HCT116 (cell line): Measurements from ENCODE around the gene TBX15. TPM values are rescaled to one million over a fixed set of nuclear protein-coding genes. Genes with fewer than 3 reads are reported as not detected.

Experiments used
- ATAC-seq: fragments of 200-7000 bp; cut with Tn5 transposase; 2 replicates; pipeline ENCODE4 v1.9.1; 2020; ENCODE audit warnings: mild to moderate bottlenecking, moderate library complexity
- BruUV-seq: library from RNA; stranded (reverse); fragments of 400-500 nt; replicated peaks from 2 replicates; lab custom pipeline; 2021; lab: Mats Ljungman, UMichigan
- CTCF ChIA-PET: fragments of 300-600 bp; sonication (Branson Sonifier 250); formaldehyde crosslinking; loops from one replicate; lab custom pipeline; 2021; ENCODE audit warnings: antibody characterized with exemption; lab: Charles Lee
- POLR2A ChIA-PET: fragments of 300-600, 350-600 bp; sonication (Branson Sonifier 250); formaldehyde crosslinking; loops from one replicate; lab custom pipeline; 2021; ENCODE audit warnings: antibody characterized with exemption; lab: Charles Lee
- RAD21 ChIA-PET, 2 experiments: fragments of 300-600 bp; sonication (Branson Sonifier 250); formaldehyde crosslinking; loops; one replicate each; lab custom pipeline; 2023; ENCODE audit warnings: low total read pairs in 2 of 2; ENCODE audit not compliant: uncharacterized antibody in 2 of 2, unreplicated experiment in 2 of 2, low non-redundant PET in 1 of 2; lab: Charles Lee
- DNase-seq: peaks from one replicate; pipeline ENCODE4 v3.0.0-alpha.2; 2010; ENCODE audit warnings: low read depth, low spot score
- H2AFZ ChIP-seq: fragments of 200-600 bp; shearing (Covaris generic), sonication (generic); 2 replicates; pipeline ENCODE4 v1.6.1; 2017; ENCODE audit warnings: low read depth, mixed run types, mixed read lengths, antibody characterized with exemption, low read length; ENCODE audit not compliant: poor library complexity, severe bottlenecking
- H3K27ac ChIP-seq: 2 replicates; pipeline ENCODE4 v1.5.1; 2012; ENCODE audit warnings: low read depth, low read length
- H3K27me3 ChIP-seq: fragments of 200-600 bp; sonication (generic); 2 replicates; pipeline ENCODE4 v1.6.1; 2016; ENCODE audit warnings: mixed run types, low read length, mixed read lengths; ENCODE audit not compliant: insufficient read depth
- H3K36me3 ChIP-seq, 2 experiments: fragments of 200-500 bp in 1 of 2; fragments of 200-600 bp in 1 of 2; sonication (Bioruptor generic) in 1 of 2; sonication (generic) in 1 of 2; 2 replicates each; pipeline versions ENCODE4 v1.5.1 to v1.6.1; 2014 to 2016; ENCODE audit warnings: low read length in 2 of 2, inconsistent platforms in 1 of 2, mixed read lengths in 1 of 2, mixed run types in 1 of 2; ENCODE audit not compliant: insufficient read depth in 2 of 2, control insufficient read depth in 1 of 2
- H3K4me1 ChIP-seq, 2 experiments: fragments of 200-600 bp in 1 of 2; sonication (generic) in 1 of 2; 2 replicates each; pipeline versions ENCODE4 v1.5.1 to v1.6.1; 2012 to 2017; ENCODE audit warnings: low read length in 2 of 2, inconsistent platforms in 1 of 2, mild to moderate bottlenecking in 1 of 2, mixed read lengths in 1 of 2, mixed run types in 1 of 2, moderate library complexity in 1 of 2; ENCODE audit not compliant: insufficient read depth in 2 of 2, control insufficient read depth in 1 of 2
- H3K4me2 ChIP-seq: fragments of 200-600 bp; sonication (generic); 2 replicates; pipeline ENCODE4 v1.6.1; 2017; ENCODE audit warnings: mixed run types, low read length, mixed read lengths
- H3K4me3 ChIP-seq, 2 experiments: fragments of 200-600 bp in 1 of 2; sonication (generic) in 1 of 2; replicated peaks in 1 of 2; 2 replicates each; pipeline ENCODE4 v1.5.1; 2011 to 2016; ENCODE audit warnings: low read length in 2 of 2, control low read depth in 1 of 2, low read depth in 1 of 2, mild to moderate bottlenecking in 1 of 2, mixed read lengths in 1 of 2, mixed run types in 1 of 2
- H3K79me2 ChIP-seq: fragments of 200-600 bp; sonication (generic); 2 replicates; pipeline ENCODE4 v1.6.1; 2017; ENCODE audit warnings: mild to moderate bottlenecking, mixed run types, low read length, moderate library complexity, mixed read lengths; ENCODE audit not compliant: insufficient read depth
- H3K9ac ChIP-seq: fragments of 200-600 bp; sonication (generic); 2 replicates; pipeline ENCODE4 v1.6.1; 2016; ENCODE audit warnings: low read length, mixed read lengths
- H3K9me2 ChIP-seq: fragments of 200-600 bp; sonication (generic), shearing (Covaris generic); 2 replicates; pipeline ENCODE4 v1.6.1; 2017; ENCODE audit warnings: mixed run types, mild to moderate bottlenecking, moderate library complexity; ENCODE audit not compliant: insufficient read depth
- H3K9me3 ChIP-seq, 2 experiments: fragments of 200-500 bp in 1 of 2; fragments of 200-600 bp in 1 of 2; sonication (Bioruptor generic) in 1 of 2; sonication (generic) in 1 of 2; 2 replicates each; pipeline ENCODE4 v1.6.1; 2014 to 2017; ENCODE audit warnings: low read length in 2 of 2, mixed read lengths in 2 of 2, inconsistent platforms in 1 of 2, low read depth in 1 of 2, mild to moderate bottlenecking in 1 of 2, mixed run types in 1 of 2, moderate library complexity in 1 of 2; ENCODE audit not compliant: control insufficient read depth in 1 of 2, insufficient read depth in 1 of 2
- H4K20me1 ChIP-seq: fragments of 200-600 bp; sonication (generic), shearing (Covaris generic); 2 replicates; pipeline ENCODE4 v1.6.1; 2017; ENCODE audit warnings: mixed run types, mild to moderate bottlenecking, moderate library complexity; ENCODE audit not compliant: insufficient read depth
- ATF3 ChIP-seq: IDR thresholded peaks from 2 replicates; pipeline ENCODE4 v1.6.1; 2012
- CBX3 ChIP-seq: IDR thresholded peaks from 2 replicates; pipeline ENCODE4 v1.6.1; 2012; ENCODE audit warnings: low read depth
- CEBPB ChIP-seq: IDR thresholded peaks from 2 replicates; pipeline ENCODE4 v1.6.1; 2012; ENCODE audit warnings: low read depth
- CTCF ChIP-seq, 3 experiments: fragments of 200-600 bp in 1 of 3; sonication (generic) in 1 of 3; IDR thresholded peaks in 2 of 3; conservative IDR thresholded peaks in 1 of 3; 2 replicates each; pipeline ENCODE4 v1.5.1; 2012 to 2017; ENCODE audit warnings: low read depth in 2 of 3, low read length in 2 of 3, antibody characterized with exemption in 1 of 3, borderline replicate concordance in 1 of 3, control low read depth in 1 of 3, mild to moderate bottlenecking in 1 of 3, mixed read lengths in 1 of 3, mixed run types in 1 of 3, moderate library complexity in 1 of 3; ENCODE audit not compliant: insufficient read depth in 1 of 3
- EZH2 ChIP-seq: fragments of 200-600 bp; sonication (generic); IDR thresholded peaks from 2 replicates; pipeline ENCODE4 v1.6.1; 2017; ENCODE audit warnings: antibody characterized with exemption, mixed run types
- POLR2A ChIP-seq: IDR thresholded peaks from 2 replicates; pipeline ENCODE4 v1.7.0; 2011; ENCODE audit warnings: borderline replicate concordance; ENCODE audit not compliant: insufficient read depth, insufficient read length; ENCODE audit errors: extremely low read depth
- SP1 ChIP-seq: IDR thresholded peaks from 2 replicates; pipeline ENCODE4 v1.6.1; 2012; ENCODE audit warnings: low read depth
- TCF7L2 ChIP-seq: IDR thresholded peaks from 2 replicates; pipeline ENCODE4 v1.7.0; 2011; ENCODE audit warnings: borderline replicate concordance, inconsistent platforms; ENCODE audit not compliant: insufficient read depth, insufficient read length; ENCODE audit errors: extremely low read depth
- intact Hi-C: fragments of 100-400 bp; cut with micrococcal nuclease; formaldehyde crosslinking; loops from 2 replicates; pipeline ENCODE4 v1.10.0; 2022
- total RNA-seq: library from RNA; stranded (reverse); gene quantifications from one replicate; pipeline ENCODE4 v1.2.1, GENCODE V29; 2021; ENCODE audit not compliant: unreplicated experiment

The TBX15 gene
- total RNA-seq, 1 experiment from 2014 or later, result not detected

GRCh38 chr1:118974661-118975060, 13.5 kb downstream of the TBX15 start:
- H3K9me3 ChIP-seq, result no peaks in the 10 kb centered on the region
- TF ChIP-seq TCF7L2, result no peak
- no peak for TF ChIP-seq CEBPB
- no peak for TF ChIP-seq ATF3
- TF ChIP-seq POLR2A, result no peak
- no peak for TF ChIP-seq CTCF (IDR thresholded peaks at IDR 0.05 in 2 of 3, conservative IDR thresholded peaks at IDR 0.05 in 1 of 3; ENCODE audit: borderline replicate concordance in 1 of 3, insufficient read depth in 1 of 3, low read depth in 2 of 3, low read length in 2 of 3)
- TF ChIP-seq EZH2, result no peak
- TF ChIP-seq SP1, result no peak
- no peak for TF ChIP-seq CBX3
- DNase-seq, result no peak
- H3K27me3 ChIP-seq, result peaks cover 59% of the 10 kb centered on the region
- no peak overlapping the region for H3K4me3 ChIP-seq
- H3K79me2 ChIP-seq, result no peaks in the 10 kb centered on the region
- H3K4me1 ChIP-seq, result no peaks in the 10 kb centered on the region
- no peak overlapping the region for H3K9ac ChIP-seq
- ATAC-seq, result no peak
- no TSS peak for BruUV-seq
- H2AFZ ChIP-seq, result no peak overlapping the region
- no peak overlapping the region for H3K27ac ChIP-seq
- RAD21 ChIA-PET, result no interaction called here
- intact Hi-C loops, result no loop called here
- no peaks in the 10 kb centered on the region for H3K36me3 ChIP-seq
- H4K20me1 ChIP-seq, result no peaks in the 10 kb centered on the region
- POLR2A ChIA-PET, result no interaction called here
- CTCF ChIA-PET, result no interaction called here
- no peak overlapping the region for H3K4me2 ChIP-seq
- H3K9me2 ChIP-seq, result no peaks in the 10 kb centered on the region

- DNase-seq (no peak), ATAC-seq (no peak)
- POLR2A ChIA-PET, result no interaction called here
- Histone ChIP-seq H3K9ac (no peak overlapping the region), H3K36me3 (no peaks in the 10 kb centered on the region), H3K9me3 (no peaks in the 10 kb centered on the region), H2AFZ (no peak overlapping the region), H3K9me2 (no peaks in the 10 kb centered on the region), H3K4me2 (no peak overlapping the region), H4K20me1 (no peaks in the 10 kb centered on the region), H3K79me2 (no peaks in the 10 kb centered on the region), H3K27me3 (peaks cover 59% of the 10 kb centered on the region), H3K27ac (no peak overlapping the region), H3K4me1 (no peaks in the 10 kb centered on the region), H3K4me3 (no peak overlapping the region)
- no TSS peak for BruUV-seq
- RAD21 ChIA-PET, result no interaction called here
- CTCF ChIA-PET, result no interaction called here
- intact Hi-C loops, result no loop called here
- TF ChIP-seq ATF3, result no peak
- TF ChIP-seq EZH2, result no peak
Measured at GRCh38 chr1:118973531-118974137, 14.5 kb downstream of the TBX15 start.
